Panc1 (cell line): ENCODE results near the gene SEMA3G. TPM values are rescaled to one million over a fixed set of nuclear protein-coding genes. Genes with fewer than 3 reads are reported as not detected.

Source experiments
- ATAC-seq: fragments of 200-7000 bp; cut with Tn5 transposase; 2 replicates; pipeline ENCODE4 v1.9.1; 2020; ENCODE audit warnings: mild to moderate bottlenecking, moderate library complexity
- BruUV-seq: library from RNA; stranded (reverse); fragments of 400-500 nt; replicated peaks from 2 replicates; lab custom pipeline; 2021; lab: Mats Ljungman, UMichigan
- CTCF ChIA-PET: fragments of 300-600 bp; sonication (Branson Sonifier 250); formaldehyde crosslinking; loops from one replicate; lab custom pipeline; 2022; ENCODE audit warnings: antibody characterized with exemption; lab: Charles Lee
- POLR2A ChIA-PET: fragments of 300-600 bp; sonication (Branson Sonifier 250); formaldehyde crosslinking; loops from one replicate; lab custom pipeline; 2022; ENCODE audit warnings: antibody characterized with exemption; lab: Charles Lee
- DNase-seq: peaks from one replicate; pipeline ENCODE4 v3.0.0-alpha.2; 2010; ENCODE audit warnings: low read depth, low spot score
- H3K27ac ChIP-seq: 2 replicates; pipeline ENCODE4 v1.5.1; 2011; ENCODE audit warnings: mild to moderate bottlenecking, low read length, inconsistent platforms
- H3K27me3 ChIP-seq: fragments of 200-500 bp; sonication (Bioruptor generic); 2 replicates; pipeline ENCODE4 v1.6.0; 2014; ENCODE audit warnings: low read length, inconsistent platforms; ENCODE audit not compliant: control insufficient read depth, insufficient read depth
- H3K36me3 ChIP-seq: fragments of 200-500 bp; sonication (Bioruptor generic); 2 replicates; pipeline ENCODE4 v1.5.1; 2014; ENCODE audit warnings: inconsistent platforms, mild to moderate bottlenecking, low read length, moderate library complexity; ENCODE audit not compliant: control insufficient read depth, insufficient read depth
- H3K4me1 ChIP-seq: 2 replicates; pipeline ENCODE4 v1.5.1; 2011; ENCODE audit warnings: inconsistent platforms, mild to moderate bottlenecking, low read length, moderate library complexity; ENCODE audit not compliant: control insufficient read depth, insufficient read depth
- H3K4me3 ChIP-seq, 2 experiments: 2 replicates each; pipeline ENCODE4 v1.5.1; 2011 to 2012; ENCODE audit warnings: low read depth in 2 of 2, low read length in 2 of 2, mild to moderate bottlenecking in 2 of 2, inconsistent platforms in 1 of 2, moderate library complexity in 1 of 2
- H3K9me3 ChIP-seq: fragments of 200-500 bp; sonication (Bioruptor generic); 2 replicates; pipeline ENCODE4 v1.5.1; 2014; ENCODE audit warnings: low read depth, mild to moderate bottlenecking, inconsistent platforms, low read length, moderate library complexity; ENCODE audit not compliant: control insufficient read depth, insufficient read depth
- CTCF ChIP-seq: fragments of 450-650 bp; IDR thresholded peaks from 2 replicates; pipeline ENCODE4 v1.5.1; 2017; ENCODE audit warnings: mild to moderate bottlenecking
- POLR2AphosphoS5 ChIP-seq: IDR thresholded peaks from 2 replicates; pipeline ENCODE4 v1.6.1; 2012; ENCODE audit warnings: mild to moderate bottlenecking, low read depth, low read length, moderate library complexity
- REST ChIP-seq, 2 experiments: IDR thresholded peaks; 2 replicates each; pipeline ENCODE4 v1.6.1; 2011 to 2012; ENCODE audit warnings: low read depth in 2 of 2, control low read depth in 1 of 2, low read length in 1 of 2, mild to moderate bottlenecking in 1 of 2, moderate library complexity in 1 of 2; ENCODE audit not compliant: insufficient read depth in 1 of 2
- SIN3A ChIP-seq: IDR thresholded peaks from 2 replicates; pipeline ENCODE4 v1.6.1; 2012; ENCODE audit warnings: low read depth, mild to moderate bottlenecking, low read length, moderate library complexity, borderline replicate concordance; ENCODE audit not compliant: insufficient read depth
- TCF7L2 ChIP-seq: IDR thresholded peaks from 2 replicates; pipeline ENCODE4 v1.6.1; 2011; ENCODE audit warnings: mild to moderate bottlenecking, low read depth, low read length, inconsistent platforms
- in situ Hi-C: cut with HindIII; loops from 2 replicates; pipeline ENCODE4 v1.10.0; 2016; ENCODE audit warnings: low sequenced_read_pairs, low pct_unique_long_range_greater_than_20kb
- intact Hi-C: fragments of 100-400 bp; cut with micrococcal nuclease; formaldehyde crosslinking; loops from one replicate; pipeline ENCODE4 v1.10.0; 2022; ENCODE audit not compliant: unreplicated experiment
- total RNA-seq: library from RNA; stranded (reverse); gene quantifications from one replicate; pipeline ENCODE4 v1.2.1, GENCODE V29; 2021; ENCODE audit not compliant: unreplicated experiment

The SEMA3G gene
- total RNA-seq, 1 experiment from 2014 or later = 1.6 TPM

GRCh38 chr3:52423173-52423572 lies 21.7 kb downstream of the SEMA3G start:
- no peak overlapping the region for H3K27ac ChIP-seq
- intact Hi-C loops = no loop called here
- POLR2A ChIA-PET = no interaction called here
- in situ Hi-C loops = no loop called here
- ATAC-seq (no peak), DNase-seq (no peak)
- no peaks in the 10 kb centered on the region for H3K9me3 ChIP-seq
- H3K36me3 ChIP-seq = no peaks in the 10 kb centered on the region; the same call in 1 of the 2 replicates
- TF ChIP-seq CTCF (no peak), TCF7L2 (no peak), REST (IDR thresholded peaks at IDR 0.05; ENCODE audit: insufficient read depth in 1 of 2, low read depth in 2 of 2, low read length in 1 of 2) (no peak), SIN3A (no peak), POLR2AphosphoS5 (no peak)
- BruUV-seq = no TSS peak
- no peaks in the 10 kb centered on the region for H3K4me1 ChIP-seq
- H3K4me3 ChIP-seq = no peak overlapping the region
- CTCF ChIA-PET = interaction anchor here (1.2 kb wide), 1 partner anchor 25 kb away, joined by 4 read pairs; no protein-coding TSS in a partner anchor
- H3K27me3 ChIP-seq = no peaks in the 10 kb centered on the region

- DNase-seq = no peak
- Histone ChIP-seq H3K27ac (no peak overlapping the region), H3K9me3 (no peaks in the 10 kb centered on the region), H3K27me3 (no peaks in the 10 kb centered on the region), H3K4me3 (no peak overlapping the region), H3K4me1 (no peaks in the 10 kb centered on the region), H3K36me3 (no peaks in the 10 kb centered on the region; the same call in 1 of the 2 replicates)
- BruUV-seq = no TSS peak
- in situ Hi-C loops = no loop called here
- intact Hi-C loops = no loop called here
- ATAC-seq = no peak
- TF ChIP-seq CTCF (no peak), REST (IDR thresholded peaks at IDR 0.05; ENCODE audit: insufficient read depth in 1 of 2, low read depth in 2 of 2, low read length in 1 of 2) (no peak), TCF7L2 (no peak), POLR2AphosphoS5 (no peak), SIN3A (no peak)
- ChIA-PET POLR2A (no interaction called here), CTCF (interaction anchor here (1.2 kb wide), 1 partner anchor 25 kb away, joined by 4 read pairs; no protein-coding TSS in a partner anchor)
These were observed 22.2 kb downstream of the SEMA3G start for GRCh38 chr3:52422669-52423068.
